H9 (cell line): Measurements from ENCODE around the gene ALG14. TPM values are rescaled to one million over a fixed set of nuclear protein-coding genes. Genes with fewer than 3 reads are reported as not detected.

Experiments used
- DNase-seq: peaks from one replicate; pipeline ENCODE4 v3.0.0-alpha.2; 2017
- H2AFZ ChIP-seq: one replicate; pipeline ENCODE4 v1.6.1; 2013; ENCODE audit warnings: mild to moderate bottlenecking, low read length, control low read depth, moderate library complexity
- H2AK5ac ChIP-seq: 2 replicates; pipeline ENCODE4 v1.6.1; 2013; ENCODE audit warnings: low read length, control low read depth, mixed read lengths; ENCODE audit not compliant: insufficient read length
- H2BK120ac ChIP-seq: one replicate; pipeline ENCODE4 v1.6.1; 2013; ENCODE audit warnings: low read depth, mild to moderate bottlenecking, low read length, control low read depth, inconsistent platforms; ENCODE audit not compliant: poor library complexity, severe bottlenecking
- H2BK12ac ChIP-seq: 2 replicates; pipeline ENCODE4 v1.6.1; 2013; ENCODE audit warnings: low read length, control low read depth, mixed read lengths, low read depth; ENCODE audit not compliant: insufficient read length
- H2BK15ac ChIP-seq: 2 replicates; pipeline ENCODE4 v1.6.1; 2013; ENCODE audit warnings: low read depth, low read length, control low read depth
- H2BK20ac ChIP-seq: one replicate; pipeline ENCODE4 v1.6.1; 2013; ENCODE audit warnings: low read depth, mild to moderate bottlenecking, low read length, control low read depth, inconsistent platforms; ENCODE audit not compliant: poor library complexity, severe bottlenecking
- H2BK5ac ChIP-seq: 2 replicates; pipeline ENCODE4 v1.6.1; 2013; ENCODE audit warnings: low read length, control low read depth, mixed read lengths; ENCODE audit not compliant: insufficient read length
- H3K14ac ChIP-seq: 2 replicates; pipeline ENCODE4 v1.6.1; 2013; ENCODE audit warnings: low read length, control low read depth; ENCODE audit not compliant: insufficient read depth
- H3K18ac ChIP-seq: 2 replicates; pipeline ENCODE4 v1.6.1; 2013; ENCODE audit warnings: low read depth, mild to moderate bottlenecking, mixed read lengths, low read length, control low read depth; ENCODE audit not compliant: insufficient read length
- H3K23ac ChIP-seq: 2 replicates; pipeline ENCODE4 v1.6.1; 2013; ENCODE audit warnings: low read length, control low read depth, mixed read lengths, low read depth; ENCODE audit not compliant: insufficient read length
- H3K23me2 ChIP-seq: 2 replicates; pipeline ENCODE4 v1.6.1; 2013; ENCODE audit warnings: low read depth, mild to moderate bottlenecking, mixed read lengths, low read length, control low read depth; ENCODE audit not compliant: insufficient read length, poor library complexity, severe bottlenecking
- H3K27ac ChIP-seq: 2 replicates; pipeline ENCODE4 v1.5.1; 2013; ENCODE audit warnings: low read length, control low read depth, mixed read lengths, low read depth; ENCODE audit not compliant: insufficient read length
- H3K27me3 ChIP-seq: 2 replicates; pipeline ENCODE4 v1.6.1; 2013; ENCODE audit warnings: low read length, control low read depth, inconsistent platforms; ENCODE audit not compliant: insufficient read depth
- H3K4ac ChIP-seq: 2 replicates; pipeline ENCODE4 v1.6.1; 2013; ENCODE audit warnings: low read depth, mild to moderate bottlenecking, control low read depth, inconsistent platforms, low read length, moderate library complexity
- H3K4me1 ChIP-seq: 2 replicates; pipeline ENCODE4 v1.6.1; 2013; ENCODE audit warnings: low read length, control low read depth, inconsistent platforms; ENCODE audit not compliant: insufficient read depth
- H3K4me2 ChIP-seq: 2 replicates; pipeline ENCODE4 v1.6.1; 2013; ENCODE audit warnings: low read length, control low read depth, mixed read lengths; ENCODE audit not compliant: insufficient read length, insufficient read depth
- H3K56ac ChIP-seq: 2 replicates; pipeline ENCODE4 v1.6.1; 2013; ENCODE audit warnings: low read depth, mild to moderate bottlenecking, mixed read lengths, low read length, control low read depth; ENCODE audit not compliant: insufficient read length
- H3K79me1 ChIP-seq: 2 replicates; pipeline ENCODE4 v1.6.1; 2013; ENCODE audit warnings: low read depth, mild to moderate bottlenecking, moderate library complexity, low read length, control low read depth, inconsistent platforms; ENCODE audit not compliant: insufficient read depth, poor library complexity, severe bottlenecking
- H3K79me2 ChIP-seq: 2 replicates; pipeline ENCODE4 v1.6.1; 2013; ENCODE audit warnings: low read length, control low read depth, inconsistent platforms; ENCODE audit not compliant: insufficient read depth
- H3K9ac ChIP-seq: 2 replicates; pipeline ENCODE4 v1.6.1; 2013; ENCODE audit warnings: low read length, control low read depth, mixed read lengths; ENCODE audit not compliant: insufficient read length; ENCODE audit errors: extremely low read depth
- H3K9me3 ChIP-seq: one replicate; pipeline ENCODE4 v1.6.1; 2013; ENCODE audit warnings: low read depth, low read length, inconsistent platforms; ENCODE audit not compliant: control insufficient read depth
- H3T11ph ChIP-seq: one replicate; pipeline ENCODE4 v1.6.1; 2013; ENCODE audit warnings: mild to moderate bottlenecking, low read length, control low read depth, inconsistent platforms
- H4K20me1 ChIP-seq: one replicate; pipeline ENCODE4 v1.6.1; 2013; ENCODE audit not compliant: control insufficient read depth, insufficient read length, insufficient read depth
- H4K5ac ChIP-seq: 2 replicates; pipeline ENCODE4 v1.6.1; 2013; ENCODE audit warnings: low read depth, mild to moderate bottlenecking, mixed read lengths, low read length, control low read depth; ENCODE audit not compliant: insufficient read length
- H4K8ac ChIP-seq: replicated peaks from 2 replicates; pipeline ENCODE4 v1.6.1; 2013; ENCODE audit warnings: low read length, control low read depth, mixed read lengths, low read depth; ENCODE audit not compliant: insufficient read length
- H4K91ac ChIP-seq: 2 replicates; pipeline ENCODE4 v1.6.1; 2013; ENCODE audit warnings: low read depth, mild to moderate bottlenecking, moderate library complexity, mixed read lengths, low read length, control low read depth; ENCODE audit not compliant: insufficient read length
- H3K27ac Mint-ChIP-seq, 3 experiments: 2 replicates in 2 of 3; 3 replicates in 1 of 3; pipeline ENCODE4 v1.8.0; 2020 to 2021; ENCODE audit warnings: mixed read lengths in 3 of 3, mild to moderate bottlenecking in 1 of 3, moderate library complexity in 1 of 3
- H3K27me3 Mint-ChIP-seq: 2 replicates; pipeline ENCODE4 v1.8.0; 2021; ENCODE audit warnings: low read depth, mild to moderate bottlenecking, moderate library complexity, mixed read lengths
- H3K36me3 Mint-ChIP-seq, 3 experiments: 2 replicates in 2 of 3; 3 replicates in 1 of 3; pipeline ENCODE4 v1.8.0; 2020 to 2021; ENCODE audit warnings: low read depth in 3 of 3, mixed read lengths in 3 of 3; ENCODE audit not compliant: insufficient read depth in 1 of 3
- H3K4me1 Mint-ChIP-seq, 2 experiments: 2 replicates each; pipeline ENCODE4 v1.8.0; 2020; ENCODE audit warnings: mixed read lengths in 2 of 2
- H3K4me3 Mint-ChIP-seq, 2 experiments: 2 replicates in 1 of 2; 3 replicates in 1 of 2; pipeline ENCODE4 v1.8.0; 2020 to 2021; ENCODE audit warnings: mild to moderate bottlenecking in 2 of 2, mixed read lengths in 2 of 2, moderate library complexity in 1 of 2
- H3K9me3 Mint-ChIP-seq, 2 experiments: 2 replicates in 1 of 2; 3 replicates in 1 of 2; pipeline ENCODE4 v1.8.0; 2020; ENCODE audit warnings: mild to moderate bottlenecking in 2 of 2, mixed read lengths in 2 of 2, moderate library complexity in 1 of 2
- CTCF ChIP-seq: fragments of 200-600 bp; sonication (generic); conservative IDR thresholded peaks from 3 replicates; pipeline ENCODE4 v1.8.0; 2021; ENCODE audit warnings: antibody characterized with exemption, mild to moderate bottlenecking
- WGBS: extraction: QIAGEN DNeasy Blood & Tissue Kit; methylation state at CpG from one replicate; pipeline ENCODE4 v1.1.7; 2013; ENCODE audit warnings: missing lambda C conversion rate, low lambda C conversion rate, mixed read lengths; ENCODE audit not compliant: insufficient read length; ENCODE audit errors: extremely low coverage; 5-methylcytosine and 5-hydroxymethylcytosine counted together
- total RNA-seq: library from RNA; stranded (reverse); gene quantifications from 2 replicates; pipeline ENCODE4 v1.2.1, GENCODE V29; 2021

Gene ALG14
- total RNA-seq, 1 experiment from 2014 or later = 2.5 TPM

GRCh38 chr1:95085376-95085775 is 12.6 kb upstream of the ALG14 start:
- no peaks in the 10 kb centered on the region for H3K79me1 ChIP-seq
- no peak overlapping the region for H2AK5ac ChIP-seq
- H4K20me1 ChIP-seq = no peaks in the 10 kb centered on the region
- H3K9me3 Mint-ChIP-seq = peaks cover 2 to 10% of the 10 kb centered on the region in 2 experiments; a peak in 4 of 5 replicates
- no peak overlapping the region for H2BK120ac ChIP-seq
- no peak overlapping the region for H3K4me2 ChIP-seq
- no peak overlapping the region for H3T11ph ChIP-seq
- H3K18ac ChIP-seq = no peak overlapping the region
- no peak overlapping the region for H3K9ac ChIP-seq
- H2BK5ac ChIP-seq = no peak overlapping the region
- no peak overlapping the region for H3K27ac ChIP-seq
- H4K91ac ChIP-seq = no peak overlapping the region
- H3K14ac ChIP-seq = no peak overlapping the region
- no peak for TF ChIP-seq CTCF
- H3K27me3 ChIP-seq = no peaks in the 10 kb centered on the region
- H3K4me1 Mint-ChIP-seq = peaks cover 22 to 23% of the 10 kb centered on the region in 2 experiments
- H4K5ac ChIP-seq = no peak overlapping the region
- no peaks in the 10 kb centered on the region for H3K23me2 ChIP-seq
- no peaks in the 10 kb centered on the region for H3K9me3 ChIP-seq
- H3K27ac Mint-ChIP-seq = no peak overlapping the region
- no CpG with 5 or more reads among the region's 2 CpGs for WGBS
- no peaks in the 10 kb centered on the region; the same call in 1 of the 2 replicates for H3K27me3 Mint-ChIP-seq
- H3K36me3 Mint-ChIP-seq = peaks cover 0 to 11% (median 0%) of the 10 kb centered on the region in 3 experiments; a peak in 3 of 7 replicates
- H3K4me3 Mint-ChIP-seq = peak overlapping the region in 1 of 2 experiments; percentile 21; a peak in 1 of 5 replicates
- no peaks in the 10 kb centered on the region for H3K79me2 ChIP-seq
- H4K8ac ChIP-seq = no peak overlapping the region
- H3K56ac ChIP-seq = no peak overlapping the region
- H2BK12ac ChIP-seq = no peak overlapping the region
- H3K4ac ChIP-seq = no peak overlapping the region
- H2BK15ac ChIP-seq = no peak overlapping the region
- no peak overlapping the region for H3K23ac ChIP-seq
- no peak overlapping the region for H2BK20ac ChIP-seq
- peaks cover 12% of the 10 kb centered on the region; the same call in 1 of the 2 replicates for H3K4me1 ChIP-seq
- H2AFZ ChIP-seq = no peak overlapping the region
- DNase-seq = no peak
